ENCODE data around the gene ARHGEF4.

The ARHGEF4 gene

DNA sequence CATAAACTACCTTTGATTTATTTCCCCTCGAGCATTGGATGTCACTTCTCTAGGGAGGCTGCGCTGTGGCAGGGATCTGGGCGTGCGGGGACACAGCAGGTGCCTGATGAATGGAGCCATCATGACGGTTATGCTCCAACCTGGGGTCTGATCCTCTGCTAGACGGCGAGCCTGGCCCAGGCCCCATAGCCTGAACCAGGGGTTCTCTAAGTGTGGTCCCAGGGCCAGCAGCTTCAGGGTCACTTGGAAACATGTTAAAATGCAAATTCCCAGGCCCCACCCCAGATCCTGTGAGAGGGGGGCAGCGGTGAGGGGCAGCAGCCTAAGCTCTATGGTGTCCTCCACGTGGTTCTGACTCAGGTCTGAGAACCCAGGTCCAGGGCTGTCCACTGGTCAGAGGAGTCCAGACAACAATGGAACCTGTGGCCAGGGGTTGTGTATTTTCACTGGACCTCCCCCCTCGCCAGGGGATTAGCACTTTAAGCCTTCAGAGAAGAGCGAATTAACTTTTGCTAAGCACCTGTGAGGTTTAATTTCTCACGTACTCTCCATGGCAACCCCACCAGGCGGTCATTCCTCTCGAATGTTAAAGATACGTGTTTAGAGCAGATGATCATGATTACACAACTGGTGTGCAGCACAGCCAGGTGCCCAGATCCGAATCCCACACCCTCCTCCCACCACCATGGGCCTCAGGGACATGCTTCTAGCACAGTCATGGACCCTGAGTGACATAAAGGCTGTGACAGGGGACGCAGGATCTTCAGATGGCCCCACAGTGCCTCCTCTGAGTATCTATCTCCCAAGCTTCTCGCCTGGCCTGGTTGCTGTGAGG, 1.6 kb upstream of the ARHGEF4 start:
- DNase-seq: no peak

DNA sequence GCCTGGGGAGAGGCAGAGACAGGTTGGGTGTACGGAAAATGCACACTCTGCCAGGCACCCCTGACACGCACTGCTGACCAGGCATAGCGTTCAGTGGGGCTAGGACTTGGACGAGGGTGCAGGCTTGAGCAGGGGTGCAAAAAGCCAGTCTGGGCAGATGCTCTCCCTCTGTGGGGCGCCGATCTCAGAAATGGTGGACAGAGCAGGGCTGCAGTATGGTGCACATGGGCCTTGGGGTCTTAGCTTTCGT, 1.0 kb upstream of the ARHGEF4 start:
- no peak for DNase-seq

DNA sequence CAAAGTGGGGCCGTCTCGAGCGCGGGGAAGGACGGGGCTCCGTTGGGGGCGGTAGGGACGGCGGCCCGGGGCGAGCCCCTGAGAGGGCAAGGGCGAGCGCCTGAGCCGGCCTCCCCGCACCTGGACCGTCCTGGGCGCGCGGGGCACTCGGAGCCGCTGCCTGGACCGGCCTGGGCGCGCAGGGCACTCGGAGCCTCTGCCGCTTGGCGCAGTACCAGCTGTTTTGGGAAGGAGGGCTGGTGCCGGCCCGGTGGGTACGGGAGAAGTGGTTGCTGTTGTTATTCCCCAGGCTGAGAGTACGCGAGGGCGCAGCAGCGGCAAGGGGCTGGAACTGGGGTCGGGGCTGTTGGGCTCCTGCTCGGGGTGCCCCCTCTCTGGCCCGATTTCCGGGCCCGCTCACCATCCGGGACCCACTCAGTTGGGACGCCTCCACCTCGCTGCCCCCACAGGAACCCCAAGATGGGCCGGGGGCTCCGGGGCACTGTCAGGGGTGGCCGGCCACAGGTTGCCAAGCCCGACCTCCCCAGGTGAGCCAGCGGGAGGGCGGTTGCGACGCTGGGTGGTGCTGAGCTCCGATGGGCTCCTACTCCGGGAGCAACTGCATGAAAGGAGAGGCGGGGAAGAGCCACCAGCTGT, 579 bp downstream of the ARHGEF4 start:
- no peak for DNase-seq

DNA sequence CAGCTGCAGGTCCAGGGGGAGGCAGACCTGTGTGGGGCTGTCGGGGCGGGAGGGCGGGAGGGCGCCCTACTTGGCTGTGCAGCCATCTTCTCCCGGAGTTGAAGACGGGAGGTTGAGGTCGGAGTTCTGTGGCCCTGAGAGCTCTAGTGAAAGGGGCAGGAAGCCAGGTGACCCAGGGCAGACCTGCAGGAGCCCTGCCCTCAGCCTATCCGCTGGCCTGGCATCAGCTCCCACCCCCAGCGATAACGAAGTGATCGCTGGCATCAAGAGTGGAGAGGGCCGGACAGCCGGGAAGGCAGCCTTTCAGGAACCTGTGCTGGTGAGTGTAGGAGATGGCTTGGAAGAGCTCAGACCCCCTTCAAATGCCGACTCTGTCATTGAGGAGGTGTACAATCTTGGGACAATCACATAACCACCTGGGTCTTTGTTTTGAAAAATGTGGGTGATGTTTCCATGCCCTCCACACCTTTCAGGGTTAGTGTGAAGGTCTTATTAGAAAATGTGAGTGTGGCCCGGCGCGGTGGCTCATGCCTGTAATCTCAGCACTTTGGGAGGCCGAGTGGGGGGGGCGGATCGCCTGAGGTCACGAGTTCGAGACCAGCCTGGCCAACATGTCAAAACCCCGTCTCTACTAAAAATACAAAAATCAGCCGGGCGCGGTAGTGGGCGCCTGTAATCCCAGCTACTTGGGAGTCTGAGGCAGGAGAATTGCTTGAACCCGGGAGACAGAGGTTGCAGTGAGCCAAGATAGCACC, 1.3 kb downstream of the ARHGEF4 start:
- DNase-seq: no peak

DNA sequence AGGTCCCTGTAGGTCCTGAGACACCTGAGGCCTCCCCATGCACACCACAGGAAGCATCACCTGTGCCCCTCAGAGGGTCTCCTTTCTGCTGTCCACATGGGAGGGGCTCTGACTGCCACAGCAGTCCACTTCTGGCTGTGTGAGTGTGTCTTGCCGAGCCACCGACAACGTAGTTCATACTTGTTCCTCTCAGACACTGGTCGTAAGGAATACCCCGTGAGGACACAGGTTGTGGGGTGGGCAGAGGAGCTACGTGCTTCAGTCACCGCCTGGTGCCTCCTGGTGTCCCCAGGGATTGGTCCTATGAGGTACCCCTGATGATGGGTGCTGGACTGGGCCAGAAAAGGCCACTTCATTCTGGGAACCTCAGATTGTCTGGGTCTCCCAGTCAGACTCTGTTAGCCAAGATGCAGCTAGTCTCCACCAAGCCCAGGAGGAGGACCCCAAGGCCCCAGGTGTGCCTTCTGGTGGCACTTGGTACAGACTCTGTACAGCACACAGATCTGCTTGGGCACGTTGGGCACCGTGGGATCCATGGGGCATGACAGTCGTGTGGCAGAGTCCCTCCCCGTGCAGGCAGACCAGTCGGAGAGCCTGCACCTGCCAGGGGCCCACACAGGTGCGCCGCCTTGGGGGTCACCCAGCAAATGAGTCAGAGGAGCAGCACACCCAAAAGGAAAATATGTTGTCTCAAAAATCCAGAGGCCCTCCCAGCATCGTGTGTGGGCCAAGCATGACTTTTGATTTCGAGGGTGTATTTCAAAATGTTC, 2.5 kb downstream of the ARHGEF4 start:
- DNase-seq: no peak

DNA sequence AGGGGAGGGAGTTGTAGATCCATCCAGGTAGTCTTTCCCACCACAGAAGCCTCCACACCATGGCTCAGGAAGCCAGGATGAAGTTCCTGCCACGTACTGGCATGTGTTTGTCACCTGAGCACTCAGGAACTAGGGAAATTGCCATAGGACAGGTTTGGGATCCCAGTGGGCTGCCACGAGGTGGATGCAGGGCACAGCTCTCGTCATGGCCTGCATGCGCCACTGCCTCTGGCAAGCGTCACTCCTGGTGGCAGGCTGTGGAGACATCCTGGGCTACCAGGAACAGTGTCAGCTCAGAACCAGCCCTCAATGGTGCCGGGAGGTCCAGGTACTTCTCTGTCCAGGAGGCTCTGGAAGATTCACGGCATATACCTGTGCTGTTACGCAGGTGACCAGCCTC, 3.8 kb downstream of the ARHGEF4 start:
- no peak for DNase-seq

DNA sequence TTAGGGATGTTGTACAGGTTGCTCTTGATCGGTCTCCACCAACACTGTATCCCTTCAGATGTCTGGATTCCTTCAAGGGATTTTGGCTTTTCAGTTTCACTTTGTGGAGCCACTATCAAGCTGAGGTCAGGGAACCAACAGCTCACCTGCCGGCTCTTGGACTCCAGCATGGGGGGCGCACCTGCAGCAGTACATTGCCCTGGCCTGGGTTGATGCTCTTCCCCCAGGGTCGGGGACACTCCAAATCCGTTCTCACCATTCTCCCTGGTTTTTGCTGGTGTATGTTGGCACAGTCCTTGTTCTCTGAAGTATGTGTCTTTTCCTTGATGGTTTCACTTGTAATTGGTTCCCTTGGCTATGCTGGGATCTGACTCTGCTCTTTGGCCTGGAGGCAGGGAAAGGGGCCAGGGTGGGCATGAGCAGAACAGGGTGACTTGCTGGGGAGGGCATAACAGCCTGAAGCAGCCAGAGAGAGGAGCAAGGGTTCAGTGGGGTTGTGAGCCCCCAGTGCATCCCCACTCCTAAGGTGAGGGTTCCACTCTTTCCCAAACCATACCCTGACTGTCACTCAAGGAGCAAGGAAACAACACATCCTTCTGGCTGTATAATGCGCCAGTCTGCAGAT, 5.1 kb downstream of the ARHGEF4 start:
- DNase-seq: no peak

DNA sequence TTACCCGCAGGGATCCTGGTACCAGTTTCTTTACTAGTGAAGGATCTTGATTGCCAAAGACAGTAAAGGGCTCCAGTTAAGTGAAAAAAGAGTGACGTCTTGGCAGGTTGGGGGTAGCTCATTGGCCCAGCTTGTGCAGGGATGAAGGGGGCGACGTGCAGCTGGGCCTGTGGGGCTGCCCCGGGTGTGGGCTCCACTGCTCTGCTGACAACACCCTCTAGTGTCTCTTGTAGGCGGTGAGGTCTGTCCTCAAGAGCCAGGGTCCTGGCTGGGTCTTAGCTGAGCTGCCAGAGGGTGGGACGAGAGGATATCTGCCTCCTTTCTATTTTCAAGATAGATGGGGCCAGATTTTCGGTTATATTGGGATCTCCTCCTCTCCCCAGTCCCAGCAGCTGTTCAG, 6.1 kb downstream of the ARHGEF4 start:
- DNase-seq: no peak

DNA sequence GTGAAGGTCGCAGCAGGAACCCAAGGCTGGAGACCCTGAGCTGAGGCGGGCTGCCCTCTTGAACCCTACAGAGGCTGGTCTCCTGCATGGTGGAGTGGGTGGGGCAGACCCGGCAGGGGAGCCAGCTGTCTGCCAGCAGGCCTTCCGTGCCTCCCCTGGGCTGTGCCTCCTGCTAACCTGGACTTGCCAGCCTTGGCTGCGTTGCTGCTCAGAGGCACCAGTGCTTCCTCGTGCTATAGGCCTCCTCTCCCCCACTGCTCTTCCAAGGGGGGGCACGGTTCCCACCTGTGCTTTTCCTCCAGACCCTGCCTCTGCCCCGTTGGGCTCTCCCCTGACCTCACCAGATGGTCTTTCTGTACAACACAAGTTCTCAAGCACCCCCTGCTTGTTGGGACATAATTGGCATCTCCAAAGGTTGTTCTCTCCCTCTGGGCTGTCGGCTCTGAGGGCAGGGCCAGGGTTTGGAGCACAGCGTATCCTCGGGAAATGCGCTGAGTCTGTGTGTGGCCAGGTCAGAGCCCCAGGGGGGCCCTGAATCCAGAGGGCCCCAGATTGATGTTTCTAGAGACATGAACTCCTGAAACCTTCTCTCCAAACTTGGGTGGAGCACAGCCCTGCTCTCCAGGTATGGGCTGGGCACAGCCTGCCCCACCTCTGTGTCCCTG, 6.7 kb downstream of the ARHGEF4 start:
- DNase-seq: no peak

DNA sequence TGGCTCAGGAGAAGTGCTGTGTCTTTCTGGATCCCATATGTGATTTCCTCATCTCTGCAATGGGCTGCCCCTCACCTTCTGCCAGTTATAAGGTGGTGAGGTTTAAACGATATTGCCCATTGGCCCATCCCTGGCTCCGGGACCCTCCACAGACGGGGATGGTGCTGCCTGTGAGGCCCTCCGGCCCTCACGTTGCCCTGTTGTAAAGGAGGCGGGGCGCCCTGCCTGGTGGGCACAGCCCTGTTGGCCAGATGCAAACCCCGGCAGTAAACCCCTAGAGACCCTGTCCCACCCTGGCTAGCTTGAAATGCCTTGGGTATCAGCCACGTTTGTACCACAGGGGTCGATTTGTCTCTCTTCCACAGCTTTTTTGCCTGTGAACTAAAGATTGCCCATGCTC, 7.4 kb downstream of the ARHGEF4 start:
- DNase-seq: no peak

DNA sequence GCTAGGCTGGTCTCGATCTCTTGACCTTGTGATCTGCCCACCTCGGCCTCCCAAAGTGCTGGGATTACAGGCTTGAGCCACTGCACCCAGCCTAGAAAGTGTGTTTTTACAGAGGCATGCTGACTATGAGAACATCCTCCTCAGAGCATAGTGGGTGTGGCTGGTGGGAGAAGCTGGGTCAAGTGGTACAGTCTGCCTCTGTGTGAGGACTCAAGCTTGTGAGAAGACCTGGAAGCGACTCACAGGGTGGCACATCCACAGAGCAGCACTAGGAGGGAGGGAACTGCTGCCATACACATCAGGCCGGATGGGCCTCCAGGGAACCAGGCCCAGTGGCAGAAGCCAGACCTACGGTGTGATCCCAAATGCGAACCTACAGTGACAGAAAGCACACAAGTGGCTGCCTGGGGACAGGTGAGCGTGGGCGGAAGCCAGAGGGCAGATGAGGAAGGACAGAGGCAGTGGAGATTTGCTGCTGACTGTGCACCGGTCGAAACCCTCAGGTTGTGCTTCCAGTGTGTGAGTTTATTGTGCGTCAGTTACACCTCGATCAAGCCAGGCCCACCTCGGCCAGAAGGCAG, 8.9 kb downstream of the ARHGEF4 start:
- DNase-seq: no peak

DNA sequence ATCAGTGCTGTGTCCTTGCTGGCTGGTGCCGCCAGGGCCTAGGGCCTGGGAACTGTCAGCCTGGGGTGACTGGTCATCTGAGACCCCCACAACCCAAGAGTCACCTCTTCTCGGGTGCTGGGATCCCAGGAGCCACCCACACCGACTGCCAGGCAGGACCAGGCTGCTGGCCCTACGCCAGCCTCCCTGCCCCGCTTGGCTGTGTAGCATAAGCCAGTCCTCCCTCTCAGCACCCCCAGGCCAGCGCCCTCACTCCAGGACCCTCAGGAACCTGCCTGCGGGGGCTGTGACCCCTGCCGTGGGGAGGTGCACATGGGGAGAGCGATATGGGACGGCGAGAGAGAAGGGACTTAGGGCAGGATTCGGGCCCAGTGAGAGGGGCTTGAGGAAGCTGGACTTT, 9.5 kb downstream of the ARHGEF4 start:
- DNase-seq: no peak

DNA sequence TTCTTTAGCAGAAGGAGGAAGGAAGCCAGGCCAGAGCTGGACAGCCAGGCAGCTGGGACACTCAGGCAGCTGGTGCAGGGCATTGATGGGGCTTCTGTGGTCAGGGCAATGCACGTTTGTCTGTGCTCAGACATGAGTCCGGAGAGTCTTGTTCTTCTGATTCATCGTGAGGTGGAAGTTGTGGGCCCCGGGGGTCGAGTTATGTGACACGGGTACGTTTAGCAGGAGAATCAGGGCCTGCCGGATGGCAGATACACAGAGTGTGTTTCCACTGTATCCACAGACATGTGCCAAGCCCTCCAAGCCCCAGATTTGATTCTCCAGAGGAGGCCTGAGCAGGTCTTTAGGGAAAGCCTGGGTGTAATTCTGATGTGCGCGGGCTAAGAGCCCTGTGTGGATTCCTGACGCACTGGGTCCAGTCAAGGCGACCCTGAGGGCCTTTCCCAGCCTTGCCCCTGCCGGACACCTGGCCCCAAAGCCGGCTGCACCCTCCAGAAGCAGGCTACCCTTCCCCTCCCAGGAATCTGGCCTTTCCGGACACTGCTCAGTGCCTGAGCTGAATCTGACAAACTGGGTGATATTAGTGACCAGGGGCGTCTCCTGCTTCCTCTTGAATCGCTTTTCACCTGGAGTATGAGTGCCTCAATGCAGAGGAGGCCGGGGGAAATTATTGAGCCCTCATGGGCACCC, 10.1 kb downstream of the ARHGEF4 start:
- DNase-seq: no peak

DNA sequence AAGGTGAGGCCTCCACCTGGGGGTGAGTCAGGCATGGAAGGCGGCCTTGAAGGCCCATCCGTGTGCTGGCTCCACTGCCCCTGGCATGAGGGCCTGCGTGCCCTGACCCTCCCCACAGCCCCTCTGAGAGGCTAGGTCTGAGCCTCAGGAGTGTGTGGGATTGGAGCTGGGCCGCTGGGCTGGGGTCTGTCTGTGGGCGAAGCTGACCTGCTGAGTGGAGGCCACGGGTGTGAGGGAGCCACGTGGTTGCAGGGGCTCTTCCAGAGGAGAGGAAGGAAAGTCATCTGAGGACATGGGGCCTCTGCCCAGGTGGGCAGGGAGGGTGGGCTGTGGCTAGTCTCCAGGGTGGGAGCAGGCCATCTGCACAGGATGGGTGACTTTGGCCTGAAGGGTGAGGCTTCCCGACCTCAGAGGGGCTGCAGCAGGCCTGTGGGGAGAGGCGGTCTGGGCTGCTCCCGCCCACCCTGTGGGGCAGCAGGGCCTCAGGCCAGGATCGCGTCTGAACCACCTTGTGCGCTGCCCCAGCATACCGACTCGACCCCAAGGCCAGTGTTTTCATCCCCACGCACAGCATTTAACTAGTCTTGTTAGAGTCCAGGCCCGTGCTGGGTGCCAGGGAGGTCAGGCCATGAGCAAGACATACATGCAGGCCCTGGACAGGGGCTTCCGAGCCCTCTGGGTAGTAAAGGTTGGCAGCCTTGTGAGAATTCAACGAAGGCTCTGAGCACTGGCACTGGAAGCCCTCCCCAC, 11.2 kb downstream of the ARHGEF4 start:
- no peak for DNase-seq

DNA sequence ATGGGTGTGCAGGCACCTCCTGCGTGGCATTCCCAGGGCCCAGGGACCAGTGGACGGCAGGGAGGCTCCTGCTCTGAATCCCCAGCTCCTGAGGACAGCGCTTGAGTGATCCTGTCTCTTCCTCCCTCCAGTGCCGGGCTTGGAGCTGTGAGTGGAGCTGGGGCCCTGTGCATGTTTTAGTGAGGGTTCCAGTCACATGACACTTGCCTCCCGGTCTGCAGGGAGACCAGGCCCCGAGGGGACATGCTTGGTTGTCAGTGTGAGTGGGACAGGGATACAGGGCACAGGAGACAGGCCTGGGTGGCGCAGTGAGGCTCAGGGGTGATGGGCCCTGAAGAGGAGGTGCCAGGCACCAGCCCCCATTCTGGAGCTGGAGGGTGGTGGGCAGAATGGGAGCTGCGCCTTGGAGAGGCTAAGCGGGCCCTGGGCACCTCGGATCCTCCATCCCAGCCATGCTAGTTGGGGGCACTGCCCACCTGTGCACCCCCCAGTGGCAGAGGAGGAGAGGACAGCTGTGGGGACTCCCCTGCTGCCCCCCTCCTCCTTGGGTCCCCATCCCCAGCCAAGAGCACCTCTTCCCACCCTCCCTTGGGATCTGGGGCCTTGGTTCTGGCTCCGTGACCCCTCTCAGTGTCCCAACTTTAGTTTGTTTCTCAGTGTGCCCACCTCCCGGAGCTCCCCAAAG, 12.0 kb downstream of the ARHGEF4 start:
- DNase-seq: no peak

DNA sequence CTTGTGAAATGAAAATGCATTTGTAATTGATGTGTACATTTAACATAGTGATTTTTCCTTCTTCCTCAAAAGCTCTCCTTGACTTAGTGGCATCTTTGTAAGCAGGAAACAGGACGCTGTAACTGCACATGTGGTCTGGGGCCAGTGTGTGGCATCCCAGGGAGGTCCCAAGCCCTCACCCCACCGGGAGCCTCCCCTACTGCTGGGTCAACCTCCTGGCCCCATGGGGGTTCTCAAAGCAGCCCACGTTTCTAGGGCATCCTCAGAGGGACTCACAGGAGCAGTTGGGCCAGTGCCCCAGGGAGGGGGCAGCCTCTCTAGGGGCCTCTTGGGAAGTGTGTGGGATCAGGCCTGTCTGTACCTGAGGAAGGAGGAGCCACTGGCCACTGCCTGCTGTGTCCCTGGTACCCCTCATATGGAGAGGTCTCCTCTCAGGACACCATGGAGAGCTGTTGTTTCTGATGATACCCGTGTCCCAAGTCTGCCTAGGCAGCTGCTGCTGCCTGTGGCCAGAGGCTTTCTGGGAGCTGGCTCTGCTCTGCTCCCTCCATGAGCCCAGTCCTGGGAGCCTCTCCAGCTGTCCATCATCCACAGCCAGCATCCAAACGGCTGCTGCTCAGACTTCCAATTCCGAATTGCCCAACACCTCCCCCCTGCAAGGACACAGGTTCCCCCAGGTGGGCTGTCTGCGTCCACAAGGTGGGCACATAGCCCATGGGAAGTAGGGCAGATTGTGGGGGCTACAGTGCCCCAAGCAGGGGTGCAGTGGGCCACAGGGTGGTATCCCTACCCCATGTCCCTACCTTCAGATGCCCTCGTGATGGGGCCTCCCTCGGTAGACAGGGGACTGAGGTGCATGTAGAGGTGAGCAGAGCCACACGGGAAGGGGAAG, 13.4 kb downstream of the ARHGEF4 start:
- DNase-seq: no peak

DNA sequence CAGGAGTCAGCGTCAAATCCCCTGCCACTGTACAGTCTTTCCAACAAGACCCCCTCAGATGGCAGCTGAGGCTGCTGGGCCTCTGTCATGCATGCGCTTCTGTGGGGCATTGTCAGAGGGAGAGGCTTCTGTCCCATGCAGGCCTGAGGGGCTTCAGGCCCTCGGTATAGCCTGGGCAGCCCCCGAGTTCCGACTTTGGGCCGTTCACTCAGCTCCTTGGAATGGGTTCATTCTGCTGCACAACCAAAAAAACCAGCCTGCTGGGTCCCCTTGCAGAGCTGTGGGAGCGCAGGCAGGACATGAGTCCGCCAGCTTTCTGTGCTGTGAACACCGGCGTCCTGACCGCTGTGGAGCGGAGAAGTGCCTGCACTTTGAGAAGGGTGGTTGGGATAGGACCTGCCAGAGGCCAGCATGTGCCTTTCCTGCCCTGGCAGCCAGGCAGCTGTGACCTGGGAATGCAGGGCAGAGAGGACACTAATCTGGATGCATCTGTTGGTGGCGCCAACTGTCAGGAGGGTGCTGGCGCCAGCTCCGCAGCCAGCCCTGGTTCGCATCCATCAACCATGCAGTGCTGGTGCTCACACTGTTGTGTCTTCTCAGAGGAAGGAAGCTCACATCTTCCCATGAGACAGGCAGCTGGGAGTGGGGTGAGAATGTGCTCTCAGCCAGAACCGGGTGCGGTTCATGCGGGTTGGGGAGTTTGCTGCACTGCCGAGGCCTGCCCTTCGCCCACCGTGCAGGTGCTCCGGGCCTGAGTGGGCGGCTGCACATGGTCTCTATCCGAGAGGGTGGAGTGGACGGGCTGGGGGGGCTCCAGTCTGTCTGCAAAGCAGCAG, 14.3 kb downstream of the ARHGEF4 start:
- no peak for DNase-seq

All from right forelimb (tissue), 1 donor.